Embryonic facial prominence (tissue), 1 donor: ENCODE measurements around the gene FABP2.
"Not testable (repeated sequence)": the region's sequence is repeated elsewhere in the genome, so short reads cannot be mapped to it uniquely, and the experiment has no call there.

Source experiments
- DNase-seq: peaks from one replicate; pipeline ENCODE4 v3.0.0-alpha.2; 2016; ENCODE audit errors: extremely low spot score

FABP2 gene

DNA sequence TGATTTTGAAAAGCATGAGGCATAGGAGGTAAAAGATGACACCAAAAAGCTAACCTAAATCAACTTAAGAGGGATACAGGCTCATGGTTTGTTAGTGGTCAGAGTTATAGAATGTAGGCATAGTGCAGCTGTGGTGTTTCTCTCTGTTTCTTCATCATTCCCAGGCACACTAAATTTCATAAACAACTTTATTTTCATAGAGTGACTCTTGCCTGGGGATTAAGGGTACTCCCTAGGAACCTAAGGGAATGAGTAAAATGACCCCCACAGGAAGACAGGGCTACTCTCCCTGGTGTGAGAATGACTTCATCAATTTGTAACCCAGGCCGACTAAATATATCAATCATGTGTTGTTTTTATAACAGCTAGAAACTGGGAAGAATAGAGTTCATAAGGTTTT is 11.1 kb downstream of the FABP2 start:
- no peak for DNase-seq

DNA sequence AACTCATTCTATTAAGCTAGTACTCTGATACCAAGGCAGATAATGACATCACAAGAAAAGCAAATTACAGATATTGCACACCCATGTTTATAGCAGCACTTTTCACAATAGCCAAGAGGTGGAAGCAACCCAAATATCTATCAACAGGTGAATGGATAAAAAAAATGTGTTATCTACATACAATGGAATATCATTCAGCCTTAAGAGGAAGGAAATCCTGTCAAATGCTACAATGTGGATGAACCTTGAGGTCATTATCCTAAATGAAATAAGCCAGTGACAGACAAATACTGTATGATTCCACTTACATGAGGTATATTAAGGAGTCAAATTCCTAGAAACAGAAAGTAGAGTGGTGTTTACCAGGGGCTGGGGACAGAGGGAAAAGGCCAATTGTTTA is 14.3 kb downstream of the FABP2 start:
- no peak for DNase-seq

DNA sequence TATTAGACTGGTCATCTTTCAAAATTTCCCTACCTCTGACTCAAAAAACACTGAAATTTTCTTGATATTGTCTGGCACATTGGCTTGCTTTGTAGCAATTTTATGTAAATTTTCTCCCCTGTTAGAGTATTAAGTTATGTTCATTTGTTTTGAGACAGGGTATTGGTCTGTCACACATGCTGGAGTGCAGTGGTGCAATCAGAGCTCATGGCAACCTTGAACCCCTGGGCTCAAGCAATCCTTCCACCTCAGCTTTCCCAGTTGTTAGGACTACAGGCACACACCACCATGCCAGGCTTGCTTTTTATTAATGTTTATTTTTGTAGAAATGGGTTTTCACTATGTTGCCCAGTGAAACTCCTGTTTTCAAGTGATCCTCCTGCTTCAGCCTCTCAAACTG is 17.5 kb downstream of the FABP2 start:
- DNase-seq = no peak

DNA sequence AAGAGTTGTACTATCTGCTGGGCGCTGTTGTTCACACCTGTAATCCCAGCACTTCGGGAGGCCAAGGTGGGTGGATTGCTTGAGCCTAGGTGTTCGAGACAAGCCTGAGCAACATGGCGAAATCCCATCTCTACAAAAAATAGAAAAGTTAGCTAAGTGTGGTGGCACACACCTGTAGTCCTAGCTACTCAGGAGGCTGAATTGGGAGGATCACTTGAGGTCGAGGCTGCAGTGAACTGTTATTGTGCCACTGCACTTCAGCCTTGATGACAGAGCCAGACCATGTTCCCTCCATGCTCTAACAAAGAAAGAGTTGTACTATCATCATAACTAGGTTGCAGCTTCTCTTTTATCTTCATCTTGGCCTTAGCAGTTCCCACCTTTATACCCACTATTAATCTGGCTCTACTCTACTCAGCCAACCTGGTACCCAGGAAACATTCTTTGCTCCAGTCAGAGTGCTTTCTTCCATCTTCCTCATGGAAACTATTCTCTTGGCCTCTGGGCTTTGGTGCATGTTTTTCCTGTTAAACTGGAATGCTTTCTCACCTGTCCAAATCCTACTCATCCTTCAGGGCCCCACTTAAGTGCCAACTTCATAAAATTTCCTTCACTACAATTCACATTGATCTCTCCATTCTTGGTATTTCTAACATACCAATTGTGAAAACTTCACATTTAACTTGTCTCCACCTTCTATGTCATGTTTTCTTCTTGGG is 18.2 kb downstream of the FABP2 start:
- DNase-seq = no peak

DNA sequence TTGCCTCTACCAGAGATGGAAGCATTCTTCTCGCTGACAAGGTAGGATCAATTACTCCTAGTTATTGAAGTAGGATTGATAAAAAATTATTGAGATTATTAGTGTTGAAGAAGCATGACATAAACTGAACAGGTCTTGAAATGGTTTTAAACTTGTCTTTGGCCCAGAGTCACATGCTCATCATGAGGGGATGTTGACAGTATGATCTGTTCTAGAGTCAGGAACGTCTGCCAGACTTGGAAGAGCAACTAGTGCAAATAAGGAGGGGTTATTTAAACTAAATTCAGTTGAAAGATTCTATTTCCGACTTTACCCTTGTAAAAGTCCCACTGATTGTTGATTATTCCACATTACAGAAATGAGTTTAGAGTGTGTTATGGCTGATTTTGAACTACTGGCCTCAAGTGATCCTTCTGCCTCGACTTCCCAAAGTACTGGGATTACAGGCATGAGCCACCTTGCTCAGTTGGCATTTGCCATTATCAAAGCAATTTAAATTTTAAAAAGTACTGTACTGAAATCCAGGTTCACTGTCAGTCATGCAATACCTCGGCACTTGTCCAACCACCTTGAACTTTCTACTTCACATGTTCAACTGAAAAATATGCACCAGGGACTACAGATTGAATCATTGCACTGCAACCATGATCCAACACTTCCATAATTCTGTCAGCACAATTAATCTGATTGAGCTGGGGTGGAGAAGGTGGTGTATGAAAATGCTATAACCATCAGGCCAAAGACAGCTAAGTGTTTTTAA is 19.7 kb downstream of the FABP2 start:
- no peak for DNase-seq

DNA sequence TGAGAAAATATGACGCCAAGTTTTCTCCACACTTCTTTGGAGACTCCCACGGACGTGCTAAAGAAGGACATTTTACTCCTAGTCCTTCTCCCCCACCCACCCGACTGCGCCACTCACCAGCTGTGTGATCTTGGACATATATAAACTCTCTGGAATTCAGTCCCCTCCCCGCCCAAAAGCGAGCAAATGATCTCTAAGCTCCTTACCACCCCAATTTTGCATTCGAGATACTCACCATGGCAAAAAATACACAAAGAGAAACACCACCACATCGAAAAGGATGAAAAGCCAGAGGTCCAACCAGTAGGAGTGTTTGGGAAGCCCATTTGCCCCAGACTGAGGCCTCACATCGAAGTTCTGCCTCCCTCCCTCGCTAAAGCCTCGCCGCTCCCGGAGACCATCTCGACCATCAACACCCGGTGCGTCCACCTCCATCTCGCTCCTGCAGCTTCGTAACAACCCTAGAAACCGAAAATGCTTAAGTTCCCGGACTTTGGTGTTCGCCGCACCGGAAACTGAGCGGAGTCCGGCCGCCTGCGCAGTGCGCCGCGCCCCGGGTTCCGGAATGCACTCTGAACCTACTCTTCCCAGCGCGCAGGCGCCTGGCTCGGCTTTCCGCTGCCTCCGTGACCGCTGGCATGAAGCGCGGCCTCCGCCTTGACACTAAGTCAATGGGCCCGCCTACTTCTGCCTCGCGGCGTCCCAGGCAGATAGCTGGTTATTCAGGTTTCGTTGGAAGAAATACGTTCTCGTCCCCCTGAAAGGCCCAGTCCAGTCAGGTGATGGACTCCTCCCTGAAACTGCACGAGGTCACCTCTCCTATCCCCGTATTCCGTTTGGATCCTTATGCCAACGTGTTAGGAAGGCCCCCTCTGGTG is 21.6 kb downstream of the FABP2 start:
- peak; percentile 76 for DNase-seq

DNA sequence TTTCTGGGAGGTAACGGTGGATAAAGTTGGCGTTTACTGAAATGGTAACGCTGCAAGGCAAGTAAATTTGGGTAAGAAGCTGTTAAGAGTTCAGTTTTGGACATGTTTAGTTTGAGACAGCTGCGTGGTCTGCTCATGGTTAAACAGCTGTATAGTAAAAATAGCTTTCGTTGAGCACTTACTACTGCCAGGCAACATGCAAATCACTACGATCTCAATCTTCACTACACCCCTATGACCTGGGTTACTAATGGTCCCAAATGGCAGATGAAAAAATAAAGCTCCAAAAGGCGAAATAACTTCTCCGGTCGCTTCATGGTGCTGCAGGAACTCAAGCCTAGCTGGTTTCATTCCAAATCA is 22.2 kb downstream of the FABP2 start:
- DNase-seq = no peak

DNA sequence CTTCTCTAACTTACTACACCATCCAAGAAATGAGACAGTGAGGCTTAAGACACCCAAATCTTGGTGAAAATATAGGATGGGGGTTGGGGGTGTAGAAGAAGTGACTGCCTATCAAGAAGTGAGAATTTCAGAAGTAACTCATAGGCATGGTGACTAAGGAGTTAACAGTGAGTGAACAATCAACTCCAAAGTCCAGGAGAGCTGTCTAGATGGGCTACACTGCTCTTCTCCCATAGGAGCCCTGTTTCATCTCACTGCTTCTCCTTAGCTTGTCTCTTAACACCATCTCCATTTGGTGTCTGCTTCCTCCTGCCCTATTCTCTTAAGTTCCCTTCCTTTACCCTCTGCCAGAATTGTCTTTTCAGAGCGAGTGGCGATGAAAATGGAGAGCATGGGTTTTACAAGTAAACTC is 22.7 kb downstream of the FABP2 start:
- no peak for DNase-seq

DNA sequence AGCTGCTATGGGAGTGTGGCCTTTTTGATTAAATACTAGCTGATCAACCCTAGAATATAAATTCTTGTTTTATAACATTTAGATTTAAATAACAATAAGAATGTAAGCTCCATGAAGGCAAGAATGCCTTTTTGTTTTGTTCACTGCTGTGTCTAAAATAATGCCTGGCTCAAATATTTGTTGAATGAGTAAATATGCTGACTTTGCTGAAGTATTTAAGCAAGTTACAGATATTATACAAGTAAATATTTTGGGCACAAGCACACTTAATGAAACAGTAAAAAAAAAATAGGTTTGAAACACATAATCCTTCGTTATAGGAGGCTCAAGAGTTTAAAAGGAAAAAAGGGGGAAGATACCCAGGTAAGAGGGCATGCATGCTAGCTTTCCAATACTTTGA is 24.1 kb downstream of the FABP2 start:
- DNase-seq = no peak

DNA sequence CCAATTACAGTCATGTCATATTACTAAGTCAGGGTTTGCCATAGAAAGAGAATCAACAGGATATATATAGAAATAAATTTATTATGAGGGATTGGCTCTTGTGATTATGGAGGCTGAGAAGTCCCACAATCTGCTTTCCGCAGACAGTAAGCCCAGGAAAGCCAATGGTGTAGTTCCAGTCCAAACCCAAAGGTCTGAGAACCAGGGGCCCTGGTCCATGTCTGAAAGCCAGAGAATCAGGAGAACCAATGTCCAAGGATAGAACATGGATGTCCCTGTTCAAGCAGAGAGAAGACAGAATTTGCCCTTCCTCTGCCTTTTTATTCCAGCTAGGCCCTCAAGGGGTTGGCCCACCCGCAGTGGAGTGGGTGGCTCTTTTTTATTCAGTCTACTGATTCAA is 25.6 kb downstream of the FABP2 start:
- DNase-seq = no peak

DNA sequence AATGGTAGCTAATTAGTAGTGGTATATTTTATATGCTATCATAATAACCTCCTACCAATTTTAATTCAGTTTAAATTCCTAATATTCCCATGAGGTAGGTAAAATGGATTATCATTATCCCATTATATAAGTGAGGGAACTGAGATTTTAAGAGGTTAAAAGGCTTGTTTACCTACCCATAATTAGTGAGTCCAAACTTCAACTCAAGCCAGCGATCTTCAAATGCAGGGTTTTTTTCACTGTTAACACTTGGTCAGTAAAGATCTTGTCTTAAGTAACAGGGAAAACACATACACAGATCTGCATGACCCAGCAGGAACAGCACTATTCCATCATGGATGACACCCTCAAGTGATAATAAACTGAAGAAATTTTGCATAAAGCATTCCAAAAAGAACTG is 31.3 kb downstream of the FABP2 start:
- DNase-seq = no peak

DNA sequence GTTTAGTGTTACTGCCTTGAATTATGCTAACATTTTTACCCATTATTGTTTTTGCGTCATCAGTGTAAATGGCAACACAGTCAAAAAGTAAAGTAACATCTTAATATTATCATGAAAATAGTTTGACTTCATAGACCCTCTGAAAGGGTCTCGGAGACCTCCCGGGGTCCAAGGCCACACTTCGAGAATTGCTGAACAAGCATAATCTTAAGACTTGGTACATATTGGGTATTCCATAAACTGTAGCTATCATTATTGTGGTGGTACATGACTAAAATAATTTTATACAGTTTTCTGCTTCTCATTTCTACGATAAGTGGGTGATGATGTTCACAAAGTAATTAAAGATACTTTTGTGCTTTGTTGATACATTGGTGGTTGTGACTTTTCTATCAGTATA is 32.6 kb downstream of the FABP2 start:
- DNase-seq = no peak

DNA sequence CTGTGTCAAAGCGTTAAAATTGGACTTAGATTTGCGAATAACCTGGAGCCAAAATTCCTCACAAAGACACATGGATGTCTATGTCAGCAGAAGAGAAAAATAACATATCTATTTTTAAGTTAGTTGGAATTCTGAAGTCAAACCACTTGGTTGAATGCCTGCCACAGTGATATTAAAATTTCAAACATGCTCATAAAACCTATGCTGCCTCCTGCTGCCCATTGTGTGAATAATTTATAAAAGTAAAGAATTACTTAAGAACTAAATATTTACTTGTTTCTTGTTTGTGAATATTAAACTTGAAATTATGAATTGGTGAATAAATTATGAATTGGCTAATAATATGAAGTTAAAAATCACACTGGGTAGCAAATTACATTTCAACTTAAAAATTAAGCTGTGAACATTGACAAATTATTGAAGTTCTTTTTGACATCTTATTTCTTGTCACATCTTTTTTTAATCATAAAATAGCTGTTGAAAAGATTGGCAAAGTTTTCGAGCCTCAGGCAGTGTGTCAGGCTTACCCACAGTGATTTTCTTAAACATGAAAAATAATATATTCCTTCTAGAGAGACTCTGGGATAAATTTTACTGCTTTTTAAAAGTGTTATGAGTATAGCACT is 35.4 kb downstream of the FABP2 start:
- DNase-seq = peak; percentile 60

DNA sequence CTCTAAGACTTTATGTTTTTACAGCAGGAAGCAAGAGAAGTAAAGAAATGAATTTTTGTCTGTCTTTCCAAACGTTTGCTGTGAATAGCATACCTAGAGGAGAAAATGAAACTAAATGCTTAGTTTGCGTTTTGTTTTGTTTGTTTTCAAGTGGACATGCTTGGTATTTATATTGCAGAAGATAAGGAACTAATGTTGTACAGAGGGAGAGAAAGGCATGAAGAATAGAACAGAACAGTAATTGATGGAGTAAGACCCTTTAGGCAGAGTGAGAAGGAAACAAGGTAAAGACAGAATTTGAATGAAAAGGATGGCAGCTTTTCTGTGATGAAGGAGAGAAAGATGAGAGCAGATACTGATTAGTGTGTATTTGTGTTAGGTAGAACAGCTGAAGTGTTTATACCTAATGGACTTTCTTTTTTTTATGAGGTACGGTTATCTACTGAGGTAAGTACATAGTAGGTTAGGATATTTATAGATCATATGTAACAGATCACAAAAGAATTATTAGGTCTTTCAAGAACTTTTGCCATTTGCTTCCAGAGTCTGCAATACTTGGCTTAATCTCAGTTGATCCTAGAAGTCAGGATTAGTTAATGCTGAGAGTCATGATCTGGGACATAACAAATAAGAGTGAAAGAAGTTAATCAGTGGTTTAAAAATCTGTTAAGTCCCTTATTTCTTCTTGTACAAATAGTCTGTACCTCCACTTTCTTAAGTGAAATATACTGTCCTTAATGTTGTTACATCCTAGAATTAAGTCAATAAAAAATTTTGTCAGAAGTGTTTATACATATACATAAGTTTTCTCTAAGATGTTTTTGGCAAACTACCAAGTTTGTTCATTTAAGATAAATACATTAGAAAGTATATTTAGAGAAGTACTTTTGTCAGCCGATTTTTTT is 36.8 kb downstream of the FABP2 start:
- no peak for DNase-seq

DNA sequence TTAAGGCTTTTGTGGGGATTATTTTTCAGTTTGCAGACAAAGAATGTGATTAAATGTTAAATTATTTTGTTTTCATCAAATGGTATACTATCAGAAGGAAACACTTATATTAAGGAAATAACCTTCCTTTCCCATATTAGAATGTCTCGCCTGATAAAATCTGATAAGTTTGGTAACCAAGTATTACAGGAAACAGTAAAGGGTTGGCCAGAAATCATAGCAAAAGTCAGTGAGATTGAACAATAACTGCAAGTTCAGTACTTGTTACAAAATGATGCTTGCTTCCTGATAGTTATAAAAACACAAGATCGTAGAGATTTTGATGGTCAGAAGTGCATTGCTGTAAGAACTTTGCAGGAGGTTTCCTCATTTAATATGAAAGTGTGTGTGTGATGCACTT is 40.5 kb downstream of the FABP2 start:
- no peak for DNase-seq

DNA sequence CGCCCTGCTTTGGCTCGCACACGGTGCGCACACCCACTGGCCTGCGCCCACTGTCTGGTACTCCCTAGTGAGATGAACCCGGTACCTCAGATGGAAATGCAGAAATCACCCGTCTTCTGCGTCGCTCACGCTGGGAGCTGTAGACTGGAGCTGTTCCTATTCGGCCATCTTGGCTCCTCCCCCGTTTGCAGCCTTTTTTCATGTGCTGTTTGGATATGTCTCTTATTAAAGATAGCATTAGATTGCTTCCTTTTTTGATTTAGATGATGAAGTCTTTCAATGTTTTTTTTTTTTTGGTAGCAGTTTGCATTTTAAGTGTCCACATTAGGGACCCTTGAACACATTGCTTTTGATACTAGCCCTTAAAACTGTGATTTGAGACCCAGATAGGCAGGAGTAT is 42.0 kb downstream of the FABP2 start:
- not testable (repeated sequence) for DNase-seq

DNA sequence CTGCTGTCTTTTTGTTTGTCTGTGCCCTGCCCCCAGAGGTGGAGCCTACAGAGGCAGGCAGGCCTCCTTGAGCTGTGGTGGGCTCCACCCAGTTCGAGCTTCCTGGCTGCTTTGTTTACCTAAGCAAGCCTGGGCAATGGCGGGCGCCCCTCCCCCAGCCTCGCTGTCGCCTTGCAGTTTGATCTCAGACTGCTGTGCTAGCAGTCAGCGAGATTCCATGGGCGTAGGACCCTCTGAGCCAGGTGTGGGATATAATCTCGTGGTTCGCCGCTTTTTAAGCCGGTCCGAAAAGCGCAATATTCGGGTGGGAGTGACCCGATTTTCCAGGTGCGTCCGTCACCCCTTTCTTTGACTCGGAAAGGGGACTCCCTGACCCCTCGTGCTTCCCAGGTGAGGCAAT is 42.4 kb downstream of the FABP2 start:
- not testable (repeated sequence) for DNase-seq

DNA sequence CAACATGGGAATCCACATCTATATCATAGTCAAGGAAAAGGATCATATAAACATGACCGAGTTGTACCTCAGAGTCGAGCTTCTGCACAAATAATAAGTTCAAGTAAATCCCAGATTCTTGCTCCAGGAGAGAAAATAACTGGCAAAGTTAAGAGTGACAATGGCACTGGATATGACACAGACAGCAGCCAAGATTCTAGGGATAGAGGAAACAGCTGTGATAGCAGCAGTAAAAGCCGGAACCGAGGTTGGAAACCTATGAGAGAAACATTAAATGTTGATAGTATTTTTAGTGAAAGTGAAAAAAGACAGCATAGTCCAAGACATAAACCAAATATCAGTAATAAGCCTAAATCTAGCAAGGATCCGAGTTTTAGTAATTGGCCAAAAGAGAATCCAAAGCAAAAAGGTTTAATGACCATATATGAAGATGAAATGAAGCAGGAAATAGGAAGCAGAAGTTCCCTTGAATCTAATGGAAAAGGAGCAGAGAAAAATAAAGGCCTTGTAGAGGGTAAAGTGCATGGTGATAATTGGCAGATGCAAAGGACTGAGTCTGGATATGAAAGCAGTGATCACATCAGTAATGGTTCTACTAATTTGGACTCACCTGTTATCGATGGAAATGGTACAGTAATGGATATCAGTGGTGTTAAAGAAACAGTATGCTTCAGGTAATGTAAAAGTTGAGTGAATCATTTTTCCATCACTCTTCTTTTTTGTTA is 50.4 kb downstream of the FABP2 start:
- DNase-seq = no peak

DNA sequence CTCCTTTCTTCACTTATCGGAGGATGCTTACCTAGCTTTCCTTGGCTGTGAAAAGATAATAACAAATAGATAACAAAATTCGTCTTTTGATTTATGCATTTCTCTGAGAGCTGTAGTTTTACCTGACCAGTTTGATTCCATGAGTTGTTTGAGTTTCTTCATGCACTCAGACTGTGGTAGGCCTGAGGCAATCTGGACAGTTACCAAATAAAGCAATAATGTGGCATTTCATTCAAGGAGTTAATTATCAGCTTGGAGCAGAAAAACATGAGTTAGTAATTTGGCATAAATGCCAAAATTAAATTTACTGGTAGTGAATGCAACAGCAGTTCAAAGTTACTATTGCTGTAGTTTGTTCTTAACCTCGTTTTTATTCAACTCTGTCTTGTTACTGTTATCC is 53.5 kb downstream of the FABP2 start:
- no peak for DNase-seq
